Parietal lobe (tissue), 2 donors: Measurements from ENCODE around the gene RNU1-1. TPM values are rescaled to one million over a fixed set of nuclear protein-coding genes. Genes with fewer than 3 reads are reported as not detected.

Experiments
- small RNA-seq: library from RNA; depleted of rRNA; stranded (forward); fragments of <200 nt; gene quantifications from one replicate; pipeline ENCODE3, GENCODE V24; 2014; ENCODE audit warnings: low replicate concordance
- total RNA-seq: library from RNA; depleted of rRNA; stranded (reverse); fragments of >200 nt; gene quantifications from one replicate; pipeline ENCODE4 v1.2.3, GENCODE V29; 2014

The RNU1-1 gene
- total RNA-seq = under 0.01 TPM

GRCh38 chr1:16514107-16515055 is at the start of gene RNU1-1:
RNU1-1 (minus strand) TSS chr1:16514285.

Small RNA genes within 50 kb of the gene (small RNA-seq; reads per million reads assigned to genes)
- gene RNU1-1 (not detected), gene RNU1-6P (not detected)

Other genes starting within 250 kb of the RNU1-1 start
- gene FBXO42, start 161.8 kb downstream of the RNU1-1 start, total RNA-seq = 56.0 TPM
- gene SZRD1, start 147.0 kb downstream of the RNU1-1 start, total RNA-seq = 9.1 TPM
- gene SPATA21, start 76.9 kb downstream of the RNU1-1 start, total RNA-seq = 0.31 TPM
- gene NECAP2, start 73.6 kb downstream of the RNU1-1 start, total RNA-seq = 39.1 TPM
- 163 TPM for gene NBPF1, start 99.3 kb upstream of the RNU1-1 start, total RNA-seq
- under 0.01 TPM for gene RNU1-3, start 152.7 kb upstream of the RNU1-1 start, total RNA-seq
- gene RNU1-4, start 226.2 kb upstream of the RNU1-1 start, total RNA-seq = under 0.01 TPM